GM10847 (cell line): ENCODE data around the gene DCTD.
A peak's percentile ranks its signal among the peaks of the same experiment; 100 is the strongest.

Source experiments
- POLR2A ChIP-seq: IDR thresholded peaks from 2 replicates; pipeline ENCODE4 v1.6.1; 2011; ENCODE audit not compliant: insufficient read length; ENCODE audit errors: extremely low read depth

The DCTD gene

DNA sequence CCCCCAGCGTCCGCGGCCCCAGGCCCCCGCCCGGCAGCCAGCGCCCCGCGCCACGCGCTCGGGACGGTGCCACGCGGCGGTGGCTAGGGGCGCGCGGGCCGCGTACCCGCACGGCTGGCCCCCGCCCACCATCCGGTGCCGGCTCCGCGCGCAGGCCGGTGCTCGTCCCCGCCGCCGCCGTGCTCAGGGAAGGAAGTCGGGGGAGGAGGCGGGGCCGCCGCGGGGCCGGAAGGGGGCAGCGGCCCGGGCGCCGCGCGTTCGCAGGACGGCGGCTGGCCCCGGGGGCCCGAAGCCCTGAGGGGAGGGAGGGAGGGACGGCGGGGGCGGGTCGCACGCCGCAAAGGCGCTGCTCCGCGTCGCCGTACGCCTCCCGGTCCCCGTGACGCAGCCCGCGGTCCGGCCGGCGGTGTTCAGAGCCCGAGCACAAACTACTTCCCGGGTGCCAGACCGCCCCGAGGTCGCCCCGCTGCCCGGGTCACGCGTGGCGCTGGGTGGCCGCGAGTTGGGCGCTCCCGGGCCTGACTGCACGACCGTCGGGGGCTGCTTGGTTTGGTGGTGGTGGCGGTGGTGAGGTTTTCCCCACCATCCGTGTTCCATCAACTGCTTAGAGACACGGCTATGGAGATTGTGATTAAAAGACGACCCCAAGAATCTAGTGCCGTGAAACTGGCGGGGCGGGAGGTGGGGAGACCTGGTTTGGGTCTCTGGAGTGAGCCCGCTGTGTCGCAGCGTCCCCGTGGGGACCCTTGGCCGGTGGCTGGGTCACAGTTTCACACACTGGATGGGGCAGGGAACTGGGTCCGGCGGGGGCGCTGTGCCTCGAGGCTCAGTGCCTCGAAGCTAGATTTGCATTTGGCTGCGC is at the start of gene DCTD:
DCTD (minus strand) TSS at position 205 of the 862 bp plus-strand sequence. CDS start 1,818 bp downstream, outside the sequence.
- peak; percentile 61 for TF ChIP-seq POLR2A

- no peak for TF ChIP-seq POLR2A
These were observed 43.6 kb upstream of the DCTD start for GRCh38 chr4:182960746-182961145.

DNA sequence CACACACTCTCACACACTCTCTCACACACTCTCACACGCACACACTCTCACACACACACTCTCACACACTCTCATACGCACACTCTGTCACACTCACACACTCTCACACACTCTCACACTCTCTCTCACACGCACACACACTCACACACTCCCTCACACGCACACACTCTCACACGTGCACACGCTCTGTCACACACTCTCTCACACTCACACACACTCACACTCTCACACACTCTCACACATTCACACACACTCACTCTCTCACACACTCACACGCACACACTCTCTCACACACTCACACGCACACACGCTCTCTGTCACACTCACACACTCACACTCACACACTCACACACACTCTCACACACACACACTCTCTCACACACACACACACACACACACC is 43.0 kb upstream of the DCTD start:
- TF ChIP-seq POLR2A: no peak

DNA sequence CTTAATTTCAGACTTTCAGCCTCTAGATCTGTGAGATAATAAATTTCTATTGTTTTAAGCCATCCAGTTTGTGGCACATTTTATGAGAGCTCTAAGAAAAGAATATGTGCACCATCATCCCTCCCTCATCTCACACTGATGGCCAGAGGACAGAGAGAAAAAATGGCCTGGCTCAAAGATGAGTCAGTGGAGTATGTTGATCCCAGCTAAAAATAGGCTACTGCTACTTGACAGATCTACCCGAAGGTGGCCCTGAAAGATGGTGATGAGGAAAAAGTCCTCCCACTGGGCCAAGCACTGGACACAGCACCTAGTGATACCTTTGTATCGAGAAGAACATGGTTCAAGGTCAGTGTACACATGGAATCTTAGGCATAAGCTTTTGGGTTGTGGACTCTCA is 38.2 kb upstream of the DCTD start:
- TF ChIP-seq POLR2A: no peak

GRCh38 chr4:182944484-182945213 is 27.5 kb upstream of the DCTD start:
- no peak for TF ChIP-seq POLR2A

DNA sequence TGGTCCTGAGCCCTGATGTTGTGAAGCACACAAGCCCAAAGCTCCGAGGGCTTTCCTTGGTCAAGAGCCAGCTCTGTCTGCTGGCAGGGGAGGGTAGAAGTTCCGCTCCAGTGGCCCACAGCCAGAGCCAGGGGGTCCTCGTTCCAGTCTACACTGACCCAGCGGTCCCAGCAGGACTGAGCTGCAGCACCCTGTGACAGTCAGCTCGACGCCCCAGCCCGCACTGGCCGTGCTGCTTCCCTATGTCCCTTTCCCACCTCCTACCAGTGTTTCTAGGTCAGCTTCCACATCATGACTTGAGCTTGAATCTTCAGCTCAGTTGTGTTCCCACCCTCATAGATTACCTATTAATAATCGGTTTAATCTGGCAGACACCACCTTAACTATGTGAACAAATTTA is 22.5 kb upstream of the DCTD start:
- TF ChIP-seq POLR2A: no peak

- TF ChIP-seq POLR2A: no peak
These were observed 21.0 kb upstream of the DCTD start for GRCh38 chr4:182938205-182938645.

GRCh38 chr4:182937268-182938204 is 20.4 kb upstream of the DCTD start:
- TF ChIP-seq POLR2A: no peak

DNA sequence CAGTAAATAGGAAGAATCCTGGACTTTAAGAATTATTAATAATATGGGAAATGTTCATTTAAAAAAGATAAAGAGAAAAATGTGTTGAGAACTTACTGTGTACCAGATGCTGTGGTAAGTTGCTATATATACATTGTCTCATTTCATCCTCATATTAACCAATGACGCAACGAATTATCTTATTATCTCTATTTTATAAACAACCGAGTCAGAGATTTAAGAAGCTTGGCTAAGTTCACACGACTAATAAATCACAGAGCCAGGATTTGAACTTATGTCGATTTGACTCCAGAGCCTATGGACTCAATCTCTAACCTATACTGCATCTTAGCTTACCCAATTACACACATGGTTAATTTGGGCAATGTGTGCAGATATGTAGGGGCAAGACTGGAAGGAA is 15.5 kb upstream of the DCTD start:
- no peak for TF ChIP-seq POLR2A

- TF ChIP-seq POLR2A: no peak
These were observed 14.6 kb upstream of the DCTD start for GRCh38 chr4:182931691-182932345.

- TF ChIP-seq POLR2A: no peak
These were observed 13.7 kb upstream of the DCTD start for GRCh38 chr4:182930889-182931288.

- no peak for TF ChIP-seq POLR2A
These were observed 12.1 kb upstream of the DCTD start for GRCh38 chr4:182929296-182929695.

- no peak for TF ChIP-seq POLR2A
These were observed 10.9 kb upstream of the DCTD start for GRCh38 chr4:182928061-182928460.

GRCh38 chr4:182927505-182927904 is 10.3 kb upstream of the DCTD start:
- TF ChIP-seq POLR2A: no peak

DNA sequence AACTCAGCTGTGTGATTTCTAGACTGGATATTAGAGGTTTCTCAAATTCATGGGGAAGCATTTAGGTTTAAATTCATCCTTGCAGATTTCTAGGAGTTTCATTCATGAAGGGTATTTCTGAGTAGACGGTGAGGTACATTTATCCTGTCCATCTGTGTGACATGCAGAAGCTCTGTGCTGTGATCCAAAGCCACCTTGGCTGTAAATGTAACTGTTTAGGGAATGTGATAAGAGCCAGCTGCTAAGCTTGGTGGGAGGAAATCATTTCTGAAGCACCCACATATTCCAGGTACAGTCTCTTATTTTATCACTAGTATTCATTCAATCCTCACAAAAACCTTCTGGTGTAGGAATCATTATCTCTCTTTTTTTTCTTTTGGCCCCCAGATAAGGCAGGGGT is 8.7 kb upstream of the DCTD start:
- no peak for TF ChIP-seq POLR2A

- TF ChIP-seq POLR2A: no peak
These were observed 8.1 kb upstream of the DCTD start for GRCh38 chr4:182925298-182925757.
